RWPE1 (cell line): Measurements from ENCODE around the gene ZNF569.
"Not testable (repeated sequence)": the region's sequence is repeated elsewhere in the genome, so short reads cannot be mapped to it uniquely, and the experiment has no call there.

Experiments
- CTCF ChIA-PET: fragments of 350-600 bp; sonication (Branson Sonifier 250); formaldehyde crosslinking; extraction: SDS; loops from one replicate; lab custom pipeline; 2021; lab: Yijun Ruan, JAX
- POLR2A ChIA-PET: fragments of 400-600 bp; formaldehyde crosslinking; extraction: SDS; loops from one replicate; lab custom pipeline; 2020; ENCODE audit warnings: antibody characterized with exemption; ENCODE audit not compliant: low non-redundant PET; lab: Yijun Ruan, JAX
- DNase-seq: peaks from one replicate; pipeline ENCODE4 v3.0.0; 2012; ENCODE audit warnings: low spot score
- H3K27ac ChIP-seq: fragments of 450-650 bp; 2 replicates; pipeline ENCODE4 v1.5.1; 2017
- TF ChIP-seq, protein P1 (sequence below): fragments of 450-650 bp; conservative IDR thresholded peaks from 2 replicates; pipeline ENCODE4 v1.5.1; 2017; ENCODE audit warnings: low read depth, mild to moderate bottlenecking

Gene ZNF569

DNA sequence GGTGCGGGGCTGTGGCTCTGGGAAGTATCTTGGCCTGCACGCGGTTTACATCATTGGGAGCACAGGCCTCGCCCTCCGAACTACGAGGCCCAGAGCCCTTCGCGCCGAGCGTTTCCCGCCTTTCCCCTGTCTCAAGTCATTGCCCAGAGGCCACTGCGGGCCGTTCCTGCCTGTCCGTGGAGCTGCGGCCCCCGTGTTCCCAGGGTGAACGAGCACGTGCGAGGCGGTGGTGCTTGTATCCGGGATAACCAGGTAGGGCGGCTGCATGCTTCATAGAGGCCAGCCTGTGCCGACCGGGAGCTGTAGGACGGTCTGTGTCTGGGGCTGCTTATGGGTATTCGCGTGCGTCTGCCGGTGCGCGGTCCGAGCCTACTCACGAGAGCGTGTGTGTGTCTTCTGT, 63.8 kb downstream of the ZNF569 start:
- DNase-seq = no peak
- ChIA-PET CTCF (no interaction called here), POLR2A (no interaction called here)
- H3K27ac ChIP-seq = no peak overlapping the region
- TF ChIP-seq, protein P1, sequence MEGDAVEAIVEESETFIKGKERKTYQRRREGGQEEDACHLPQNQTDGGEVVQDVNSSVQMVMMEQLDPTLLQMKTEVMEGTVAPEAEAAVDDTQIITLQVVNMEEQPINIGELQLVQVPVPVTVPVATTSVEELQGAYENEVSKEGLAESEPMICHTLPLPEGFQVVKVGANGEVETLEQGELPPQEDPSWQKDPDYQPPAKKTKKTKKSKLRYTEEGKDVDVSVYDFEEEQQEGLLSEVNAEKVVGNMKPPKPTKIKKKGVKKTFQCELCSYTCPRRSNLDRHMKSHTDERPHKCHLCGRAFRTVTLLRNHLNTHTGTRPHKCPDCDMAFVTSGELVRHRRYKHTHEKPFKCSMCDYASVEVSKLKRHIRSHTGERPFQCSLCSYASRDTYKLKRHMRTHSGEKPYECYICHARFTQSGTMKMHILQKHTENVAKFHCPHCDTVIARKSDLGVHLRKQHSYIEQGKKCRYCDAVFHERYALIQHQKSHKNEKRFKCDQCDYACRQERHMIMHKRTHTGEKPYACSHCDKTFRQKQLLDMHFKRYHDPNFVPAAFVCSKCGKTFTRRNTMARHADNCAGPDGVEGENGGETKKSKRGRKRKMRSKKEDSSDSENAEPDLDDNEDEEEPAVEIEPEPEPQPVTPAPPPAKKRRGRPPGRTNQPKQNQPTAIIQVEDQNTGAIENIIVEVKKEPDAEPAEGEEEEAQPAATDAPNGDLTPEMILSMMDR = no peak

DNA sequence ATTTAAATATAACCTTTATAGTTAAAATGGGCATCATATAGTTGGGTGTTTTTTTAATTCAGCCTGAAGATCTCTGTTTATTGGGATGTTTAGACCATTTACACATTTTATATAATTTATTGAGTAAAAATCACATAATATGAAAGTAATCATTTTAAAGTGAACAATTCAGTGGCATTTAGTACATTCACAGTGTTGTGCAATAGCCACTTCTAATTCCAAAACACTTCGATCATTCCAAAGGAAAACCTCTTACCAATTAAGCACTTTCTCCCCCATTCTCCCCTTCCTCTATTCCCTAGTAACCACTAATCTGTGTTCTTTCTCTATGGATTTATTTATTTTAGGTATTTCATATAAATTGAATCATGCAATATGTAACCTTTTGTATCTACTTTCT, 66.2 kb downstream of the ZNF569 start:
- ChIA-PET POLR2A (no interaction called here), CTCF (no interaction called here)
- no peak for DNase-seq
- TF ChIP-seq, protein P1 = no peak
- H3K27ac ChIP-seq = no peak overlapping the region

DNA sequence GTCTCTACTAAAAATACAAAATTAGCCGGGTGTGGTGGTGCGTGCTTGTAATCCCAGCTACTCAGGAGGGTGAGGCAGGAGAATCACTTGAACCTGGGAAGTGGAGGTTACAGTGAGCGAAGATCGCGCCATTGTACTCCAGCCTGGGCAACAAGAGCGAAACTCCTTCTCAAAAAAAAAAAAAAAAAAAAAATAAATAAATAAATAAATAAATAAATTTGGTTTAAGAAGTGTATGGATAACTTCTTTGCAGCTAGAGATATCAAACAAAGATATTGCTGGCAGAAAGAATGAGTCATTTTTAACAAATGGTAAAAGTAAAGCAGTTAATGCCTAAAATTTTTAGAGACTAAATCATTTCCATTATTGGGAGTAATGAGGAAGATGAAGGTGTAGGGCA, 75.8 kb downstream of the ZNF569 start:
- POLR2A ChIA-PET, CTCF ChIA-PET, H3K27ac ChIP-seq, DNase-seq: not testable (repeated sequence)

DNA sequence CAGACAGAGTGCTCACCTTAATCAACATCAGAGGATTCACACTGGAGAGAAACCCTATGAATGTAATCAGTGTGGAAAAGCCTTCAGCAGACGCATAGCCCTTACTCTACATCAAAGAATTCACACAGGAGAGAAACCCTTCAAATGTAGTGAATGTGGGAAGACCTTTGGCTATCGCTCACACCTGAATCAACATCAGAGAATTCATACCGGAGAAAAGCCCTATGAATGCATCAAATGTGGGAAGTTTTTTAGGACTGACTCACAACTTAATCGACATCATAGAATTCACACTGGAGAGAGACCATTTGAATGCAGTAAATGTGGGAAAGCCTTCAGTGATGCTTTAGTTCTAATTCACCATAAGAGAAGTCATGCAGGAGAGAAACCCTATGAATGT, 78.0 kb downstream of the ZNF569 start:
- ChIA-PET CTCF (no interaction called here), POLR2A (no interaction called here)
- DNase-seq = no peak
- TF ChIP-seq, protein P1 = no peak
- H3K27ac ChIP-seq = no peak overlapping the region

DNA sequence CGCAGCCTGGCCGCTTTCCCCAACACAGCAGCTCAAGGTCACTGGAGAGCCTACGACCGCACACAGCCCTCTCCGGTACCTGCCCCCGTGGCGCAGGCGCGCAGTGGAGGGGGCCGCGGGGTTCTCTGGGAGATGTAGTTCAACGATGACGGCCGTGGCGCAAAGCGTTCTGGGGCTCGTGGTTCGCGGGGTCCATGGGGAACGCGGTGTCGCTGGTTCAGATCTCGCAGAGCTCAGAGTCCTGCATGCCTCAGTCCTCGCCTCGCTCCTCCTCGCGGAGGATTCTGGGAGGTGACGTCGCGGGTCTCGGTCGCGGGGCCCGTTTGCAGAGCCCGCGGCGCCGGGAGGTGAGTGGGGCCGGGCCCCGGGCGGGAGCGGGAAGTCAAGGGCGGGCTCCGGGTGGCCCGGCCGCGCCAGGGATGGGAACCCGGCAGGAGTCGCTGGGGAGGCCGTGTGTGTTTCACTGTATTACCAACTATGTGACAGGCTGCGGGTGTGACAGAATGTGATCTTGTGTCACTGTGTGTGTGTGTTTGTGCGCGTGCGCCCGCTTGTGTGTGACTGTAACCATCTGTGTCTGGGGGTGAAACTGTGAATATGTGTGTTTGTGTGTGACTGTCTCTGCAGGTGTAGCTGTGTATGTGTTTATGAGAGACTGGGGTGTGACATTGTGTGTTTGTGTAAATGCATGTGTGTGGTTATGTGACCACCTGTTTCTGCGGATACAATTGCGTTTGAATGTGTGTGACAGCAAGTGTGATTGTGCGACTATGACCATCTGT, 96.2 kb downstream of the ZNF569 start, which contains the start of gene ZNF527:
Gene ZNF527, plus strand, starts transcription at position 220 of the 782 bp plus-strand sequence. CDS start 3,100 bp downstream, outside the sequence.
- CTCF ChIA-PET = interaction anchor here (0.6 kb wide), 3 partner anchors 60 to 364 kb away, joined by 3 read pairs; no protein-coding TSS in a partner anchor

DNA sequence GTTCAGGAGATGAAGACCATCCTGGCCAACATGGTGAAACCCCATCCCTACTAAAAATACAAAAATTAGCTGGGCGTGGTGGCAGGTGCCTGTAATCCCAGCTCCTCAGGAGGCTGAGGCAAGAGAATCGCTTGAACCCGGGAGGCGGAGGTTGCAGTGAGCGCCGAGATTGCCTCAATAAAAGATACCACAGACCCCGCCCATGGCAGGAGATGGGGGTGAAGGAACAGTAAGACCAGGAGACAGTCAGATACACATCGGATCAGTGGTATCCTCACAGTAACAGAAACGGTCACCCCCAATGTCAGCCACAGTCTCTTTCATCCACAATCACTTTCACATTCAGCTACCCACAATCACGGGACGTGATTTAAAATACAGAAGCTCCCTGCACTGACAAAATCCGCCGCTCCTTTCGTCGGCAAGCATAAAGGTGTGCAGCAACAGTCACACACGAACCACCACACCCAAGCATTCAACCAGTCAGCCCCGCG, 96.8 kb downstream of the ZNF569 start:
- ChIA-PET CTCF (interaction anchor here (0.6 kb wide), 2 partner anchors 59 to 365 kb away, joined by 3 read pairs; no protein-coding TSS in a partner anchor), POLR2A (interaction anchor here (0.5 to 1.0 kb wide), 3 partner anchors 17 to 714 kb away, joined by 3 to 11 read pairs (median 4); no protein-coding TSS in a partner anchor)
- peak overlapping the region; percentile 87 for H3K27ac ChIP-seq
- DNase-seq = not testable (repeated sequence)

More for the DNA sequence above, 96.2 kb downstream of the ZNF569 start, which contains the start of gene ZNF527:
- peak within 1 kb of the TSS; percentile 87 for H3K27ac ChIP-seq
- TF ChIP-seq, protein P1 = no peak
- DNase-seq = peak; percentile 92
- POLR2A ChIA-PET = interaction anchor here (0.5 to 1.0 kb wide), 5 partner anchors 16 to 713 kb away, joined by 3 to 11 read pairs (median 4); partner anchors contain the start of gene ZNF383

DNA sequence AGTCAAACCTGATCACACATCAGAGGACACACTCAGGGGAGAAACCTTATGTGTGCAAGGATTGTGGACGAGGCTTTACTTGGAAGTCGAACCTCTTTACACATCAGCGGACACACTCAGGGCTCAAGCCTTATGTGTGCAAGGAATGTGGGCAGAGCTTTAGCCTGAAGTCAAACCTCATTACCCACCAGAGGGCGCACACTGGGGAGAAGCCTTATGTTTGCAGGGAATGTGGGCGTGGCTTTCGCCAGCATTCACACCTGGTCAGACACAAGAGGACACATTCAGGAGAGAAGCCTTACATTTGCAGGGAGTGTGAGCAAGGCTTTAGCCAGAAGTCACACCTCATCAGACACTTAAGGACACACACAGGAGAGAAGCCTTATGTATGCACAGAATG, 104.5 kb downstream of the ZNF569 start:
- no peak for DNase-seq
- H3K27ac ChIP-seq = no peak overlapping the region
- CTCF ChIA-PET = no interaction called here
- TF ChIP-seq, protein P1 = no peak
- POLR2A ChIA-PET = no interaction called here
